Subcutaneous abdominal adipose tissue (tissue), 5 donors: ENCODE measurements around the gene TRIM34.
"Not testable (repeated sequence)": the region's sequence is repeated elsewhere in the genome, so short reads cannot be mapped to it uniquely, and the experiment has no call there.

Experiments used
- H3K27ac ChIP-seq: one replicate; pipeline ENCODE4 v1.7.0; 2013; ENCODE audit warnings: low read depth, mild to moderate bottlenecking, inconsistent platforms, low read length, moderate library complexity
- H3K27me3 ChIP-seq, 5 donors: one replicate each; pipeline ENCODE4 v1.7.0; 2013; ENCODE audit warnings: low read length in 5 of 5, inconsistent platforms in 1 of 5; ENCODE audit not compliant: control insufficient read depth in 5 of 5, insufficient read depth in 4 of 5
- H3K36me3 ChIP-seq, 5 donors: one replicate each; pipeline ENCODE4 v1.7.0; 2013; ENCODE audit warnings: low read length in 5 of 5; ENCODE audit not compliant: control insufficient read depth in 5 of 5, insufficient read depth in 5 of 5
- H3K4me1 ChIP-seq, 5 donors: one replicate each; pipeline ENCODE4 v1.7.0; 2013; ENCODE audit warnings: low read length in 5 of 5, mild to moderate bottlenecking in 3 of 5, moderate library complexity in 1 of 5; ENCODE audit not compliant: control insufficient read depth in 5 of 5, insufficient read depth in 5 of 5
- H3K4me3 ChIP-seq, 5 donors: one replicate each; pipeline ENCODE4 v1.7.0; 2013; ENCODE audit warnings: low read length in 5 of 5, low read depth in 1 of 5
- H3K9ac ChIP-seq, 5 donors: one replicate each; pipeline ENCODE4 v1.7.0; 2013; ENCODE audit warnings: low read length in 5 of 5, mild to moderate bottlenecking in 4 of 5, moderate library complexity in 3 of 5
- H3K9me3 ChIP-seq, 5 donors: one replicate each; pipeline ENCODE4 v1.7.0; 2013; ENCODE audit warnings: low read length in 5 of 5; ENCODE audit not compliant: control insufficient read depth in 5 of 5
- donor health status: healthy.
- donor health status: healthy.
- donor health status: healthy.
- donor health status: healthy.
- donor health status: healthy.

Gene TRIM34

DNA sequence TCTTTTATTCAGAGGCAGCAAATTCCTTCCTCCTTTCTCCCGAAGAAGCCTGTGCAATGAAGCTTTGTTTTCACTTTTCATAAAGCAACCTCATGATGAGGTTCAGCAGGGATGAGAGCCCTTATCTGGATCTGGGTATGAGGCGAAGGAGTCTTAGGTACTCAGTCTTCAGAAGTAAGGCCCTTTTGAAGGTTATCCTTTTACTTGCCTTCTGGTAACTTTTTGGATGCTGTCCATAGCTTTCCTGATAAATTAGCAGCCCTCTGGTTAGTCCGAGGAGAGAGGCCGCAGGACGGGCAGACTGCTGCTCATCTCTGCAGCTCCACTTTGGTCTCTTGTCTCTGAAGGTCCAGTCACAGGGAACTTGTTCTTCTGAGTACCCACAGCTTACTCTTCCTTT lies 65.9 kb downstream of the TRIM34 start:
- Histone ChIP-seq H3K9me3 (no peaks in the 10 kb centered on the region), H3K4me1 (peaks cover 2 to 36% (median 13%) of the 10 kb centered on the region in 5 donors), H3K27me3 (no peaks in the 10 kb centered on the region), H3K9ac (peak overlapping the region; percentile 45 to 85 (median 81)), H3K4me3 (peak overlapping the region; percentile 63 to 82 (median 74)), H3K27ac (peak overlapping the region; percentile 86), H3K36me3 (no peaks in the 10 kb centered on the region)

DNA sequence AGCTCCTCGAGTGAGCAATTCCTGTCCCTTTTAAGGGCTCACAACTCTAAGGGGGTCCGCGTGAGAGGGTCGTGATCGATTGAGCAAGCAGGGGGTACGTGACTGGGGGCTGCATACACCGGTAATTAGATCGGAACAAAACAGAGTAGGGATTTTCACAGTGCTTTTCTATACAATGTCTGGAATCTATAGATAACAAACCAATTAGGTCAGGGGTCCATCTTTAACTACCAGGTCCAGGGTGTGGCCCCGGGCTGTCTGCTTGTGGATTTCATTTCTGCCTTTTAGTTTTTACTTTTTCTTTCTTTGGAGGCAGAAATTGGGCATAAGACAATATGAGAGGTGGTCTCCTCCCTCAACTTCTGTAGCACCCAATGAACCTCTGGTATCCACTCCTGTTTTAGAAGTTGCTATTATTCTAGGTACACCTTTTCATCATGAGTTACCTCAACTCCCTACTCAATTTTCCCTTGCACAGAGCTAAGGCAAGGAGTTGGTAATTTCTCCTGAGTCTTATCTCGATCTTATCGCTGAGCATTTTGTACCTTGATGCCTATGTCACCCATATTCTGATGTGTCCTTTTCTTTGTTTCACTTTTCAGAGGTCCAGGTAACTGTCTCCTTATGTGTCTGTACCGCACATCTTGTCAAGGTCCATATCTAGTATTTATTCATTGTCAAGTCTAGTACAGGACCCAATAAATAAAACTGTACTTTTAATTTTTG lies 66.6 kb downstream of the TRIM34 start:
- H3K36me3 ChIP-seq, H3K9me3 ChIP-seq, H3K27me3 ChIP-seq: not testable (repeated sequence)
- Histone ChIP-seq H3K4me3 (peak overlapping the region; percentile 63 to 82 (median 74)), H3K4me1 (peaks cover 2 to 36% (median 13%) of the 10 kb centered on the region in 5 donors), H3K9ac (peak overlapping the region in 4 of 5 donors; percentile 45 to 85 (median 76)), H3K27ac (peak overlapping the region; percentile 86)

DNA sequence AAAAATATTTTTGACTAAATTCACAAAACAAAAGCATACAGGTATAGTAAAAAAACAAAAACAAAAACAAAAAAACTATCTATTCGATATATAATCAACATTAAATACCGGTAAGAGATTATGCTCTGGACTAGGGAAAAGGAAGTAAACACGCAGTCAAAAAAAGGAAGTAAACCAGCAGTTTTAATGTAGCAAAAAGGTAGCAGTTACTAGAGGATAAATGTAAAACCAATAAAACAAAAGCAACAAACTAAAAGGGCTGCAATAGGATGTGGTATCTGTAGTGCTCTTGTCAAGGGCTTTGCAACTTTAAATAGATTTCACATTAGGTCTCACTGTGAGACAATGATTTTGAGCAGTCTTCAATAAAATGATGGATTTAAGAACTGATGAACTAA lies 67.2 kb downstream of the TRIM34 start:
- Histone ChIP-seq H3K27ac (no peak overlapping the region), H3K27me3 (no peaks in the 10 kb centered on the region), H3K9me3 (no peaks in the 10 kb centered on the region), H3K36me3 (peaks cover 6 to 10% (median 9%) of the 10 kb centered on the region in 5 donors), H3K4me1 (peaks cover 2 to 36% (median 13%) of the 10 kb centered on the region in 5 donors), H3K9ac (peak overlapping the region in 1 of 5 donors; percentile 55), H3K4me3 (peak overlapping the region; percentile 63 to 82 (median 74))
